HEK293T (cell line): ENCODE results near the gene PCSK2.

Source experiments
- CTCF ChIA-PET: fragments of 350-600 bp; formaldehyde crosslinking; extraction: SDS; loops from one replicate; lab custom pipeline; 2021; ENCODE audit warnings: antibody characterized with exemption, inconsistent platforms; lab: Yijun Ruan, JAX
- POLR2A ChIA-PET: fragments of 350-600 bp; formaldehyde crosslinking; extraction: SDS; loops from one replicate; lab custom pipeline; 2020; ENCODE audit warnings: antibody characterized with exemption, inconsistent platforms; lab: Yijun Ruan, JAX
- DNase-seq: peaks from one replicate; pipeline ENCODE4 v3.0.0; 2012; ENCODE audit warnings: mixed read lengths; ENCODE audit errors: extremely low spot score
- ARNT ChIP-seq: fragments of 450-650 bp; IDR thresholded peaks from 2 replicates; pipeline ENCODE4 v1.6.1; 2017; ENCODE audit warnings: mild to moderate bottlenecking
- BHLHE40 ChIP-seq: fragments of 450-650 bp; IDR thresholded peaks from 2 replicates; pipeline ENCODE4 v1.6.1; 2016; ENCODE audit warnings: mild to moderate bottlenecking, moderate library complexity, borderline replicate concordance
- CTBP1 ChIP-seq: fragments of 450-650 bp; IDR thresholded peaks from 2 replicates; pipeline ENCODE4 v1.6.1; 2016; ENCODE audit warnings: borderline replicate concordance
- ELF4 ChIP-seq: fragments of 450-650 bp; IDR thresholded peaks from 2 replicates; pipeline ENCODE4 v1.6.1; 2017; ENCODE audit warnings: antibody characterized with exemption
- FOXA1 ChIP-seq: fragments of 450-650 bp; IDR thresholded peaks from 2 replicates; pipeline ENCODE4 v1.6.1; 2016; ENCODE audit warnings: mild to moderate bottlenecking
- FOXK2 ChIP-seq: fragments of 450-650 bp; IDR thresholded peaks from 2 replicates; pipeline ENCODE4 v1.6.1; 2016; ENCODE audit warnings: mild to moderate bottlenecking
- FOXM1 ChIP-seq: fragments of 450-650 bp; IDR thresholded peaks from 2 replicates; pipeline ENCODE4 v1.6.1; 2017; ENCODE audit warnings: mild to moderate bottlenecking, borderline replicate concordance
- HDGF ChIP-seq: fragments of 450-650 bp; IDR thresholded peaks from 2 replicates; pipeline ENCODE4 v1.6.1; 2017; ENCODE audit warnings: antibody characterized with exemption, borderline replicate concordance
- L3MBTL2 ChIP-seq: fragments of 450-650 bp; conservative IDR thresholded peaks from 2 replicates; pipeline ENCODE4 v1.6.1; 2016; ENCODE audit warnings: mild to moderate bottlenecking
- LEF1 ChIP-seq: fragments of 450-650 bp; IDR thresholded peaks from 2 replicates; pipeline ENCODE4 v1.6.1; 2017; ENCODE audit warnings: mild to moderate bottlenecking, borderline replicate concordance
- NFRKB ChIP-seq: fragments of 450-650 bp; IDR thresholded peaks from 2 replicates; pipeline ENCODE4 v1.6.1; 2016; ENCODE audit warnings: mild to moderate bottlenecking, moderate library complexity
- SP1 ChIP-seq: fragments of 450-650 bp; IDR thresholded peaks from 2 replicates; pipeline ENCODE4 v1.6.1; 2017
- SUZ12 ChIP-seq: fragments of 450-650 bp; IDR thresholded peaks from 2 replicates; pipeline ENCODE4 v1.6.1; 2016; ENCODE audit warnings: mild to moderate bottlenecking
- TARDBP ChIP-seq: fragments of 450-650 bp; IDR thresholded peaks from 2 replicates; pipeline ENCODE4 v1.6.1; 2016
- ZNF384 ChIP-seq: fragments of 450-650 bp; IDR thresholded peaks from 2 replicates; pipeline ENCODE4 v1.6.1; 2016
- TF ChIP-seq, protein P1 (sequence below): fragments of 450-650 bp; IDR thresholded peaks from 2 replicates; pipeline ENCODE4 v1.6.1; 2016

The PCSK2 gene

DNA sequence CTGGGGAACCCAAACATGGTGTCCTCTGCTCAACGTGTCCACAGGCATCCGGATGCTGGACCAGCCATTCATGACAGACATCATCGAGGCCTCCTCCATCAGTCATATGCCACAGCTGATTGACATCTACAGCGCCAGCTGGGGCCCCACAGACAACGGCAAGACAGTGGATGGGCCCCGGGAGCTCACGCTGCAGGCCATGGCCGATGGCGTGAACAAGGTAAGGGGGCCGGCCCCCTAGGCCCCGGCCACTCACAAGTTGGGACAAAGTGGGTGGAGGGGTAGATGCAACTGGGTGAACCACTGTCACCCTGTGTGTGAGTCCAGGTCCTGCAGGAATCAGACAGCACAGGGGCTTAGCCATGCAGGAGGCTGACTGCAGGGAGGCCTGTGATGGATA is 209.8 kb downstream of the PCSK2 start:
- DNase-seq = no peak
- CTCF ChIA-PET = interaction anchor here (1.2 kb wide), 1 partner anchor 633 kb away, joined by 3 read pairs; no protein-coding TSS in a partner anchor
- TF ChIP-seq CTBP1 (no peak), FOXM1 (no peak), ZNF384 (no peak), HDGF (no peak), L3MBTL2 (no peak), NFRKB (no peak), BHLHE40 (no peak), ELF4 (no peak)
- POLR2A ChIA-PET = no interaction called here

DNA sequence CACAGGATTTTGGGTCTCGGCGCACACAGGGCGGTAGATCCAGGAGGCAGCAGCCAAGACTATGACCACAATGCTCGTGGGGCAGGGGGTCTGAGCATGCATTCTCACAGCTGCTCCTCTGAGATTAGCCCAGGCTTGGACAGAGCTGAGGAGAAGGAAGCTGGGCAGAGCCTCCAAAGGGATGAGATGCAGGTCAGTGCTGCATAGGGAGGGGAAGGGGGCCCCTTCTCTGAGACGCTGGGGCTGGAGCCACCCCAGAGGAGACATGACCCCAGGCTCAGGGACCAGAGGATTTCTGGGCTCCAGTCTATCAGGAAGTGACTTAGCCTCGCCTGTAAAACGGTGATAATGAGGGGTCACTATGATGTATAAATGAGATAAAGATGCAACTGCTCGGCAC is 210.4 kb downstream of the PCSK2 start:
- POLR2A ChIA-PET = no interaction called here
- DNase-seq = no peak
- TF ChIP-seq NFRKB = no peak
- TF ChIP-seq ELF4 = no peak
- TF ChIP-seq, protein P1, sequence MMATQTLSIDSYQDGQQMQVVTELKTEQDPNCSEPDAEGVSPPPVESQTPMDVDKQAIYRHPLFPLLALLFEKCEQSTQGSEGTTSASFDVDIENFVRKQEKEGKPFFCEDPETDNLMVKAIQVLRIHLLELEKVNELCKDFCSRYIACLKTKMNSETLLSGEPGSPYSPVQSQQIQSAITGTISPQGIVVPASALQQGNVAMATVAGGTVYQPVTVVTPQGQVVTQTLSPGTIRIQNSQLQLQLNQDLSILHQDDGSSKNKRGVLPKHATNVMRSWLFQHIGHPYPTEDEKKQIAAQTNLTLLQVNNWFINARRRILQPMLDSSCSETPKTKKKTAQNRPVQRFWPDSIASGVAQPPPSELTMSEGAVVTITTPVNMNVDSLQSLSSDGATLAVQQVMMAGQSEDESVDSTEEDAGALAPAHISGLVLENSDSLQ = no peak
- TF ChIP-seq SP1 = no peak
- TF ChIP-seq L3MBTL2 = no peak
- TF ChIP-seq TARDBP = no peak
- no peak for TF ChIP-seq SUZ12
- no peak for TF ChIP-seq FOXK2
- no peak for TF ChIP-seq LEF1
- no peak for TF ChIP-seq ZNF384
- TF ChIP-seq FOXA1 = no peak
- no peak for TF ChIP-seq FOXM1
- no peak for TF ChIP-seq HDGF
- TF ChIP-seq CTBP1 = no peak
- TF ChIP-seq BHLHE40 = no peak
- no peak for TF ChIP-seq ARNT
- CTCF ChIA-PET = interaction anchor here (1.2 kb wide), 1 partner anchor 633 kb away, joined by 3 read pairs; no protein-coding TSS in a partner anchor

DNA sequence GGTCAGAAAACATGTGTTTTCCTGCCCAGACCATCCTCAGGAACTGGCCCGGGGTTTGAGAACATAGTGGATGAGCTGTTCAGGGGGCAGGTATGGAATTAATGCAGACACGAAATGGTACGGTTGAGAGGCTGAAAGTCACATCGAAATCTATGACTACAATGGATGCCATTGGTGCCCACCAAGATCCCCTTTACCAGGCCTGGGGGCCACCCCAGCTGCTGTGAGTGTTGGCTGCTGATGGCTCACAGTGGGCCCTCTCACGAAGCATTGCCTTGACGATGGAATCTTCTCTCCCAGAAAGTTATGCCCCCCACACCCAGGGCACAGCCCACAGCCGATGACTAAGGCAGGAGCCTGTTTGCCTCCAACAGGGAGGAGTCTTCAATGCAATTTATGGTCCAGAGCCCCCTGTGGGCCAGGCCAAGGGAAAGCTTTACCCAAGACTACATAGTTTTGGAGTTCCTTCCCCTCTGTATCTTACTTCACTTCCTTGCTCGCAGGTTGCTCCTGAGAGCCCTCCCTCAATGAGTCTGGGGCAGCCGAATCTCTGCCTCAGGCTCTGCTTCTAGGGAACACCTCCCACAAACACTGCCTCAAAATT is 211.7 kb downstream of the PCSK2 start:
- CTCF ChIA-PET = no interaction called here
- TF ChIP-seq FOXM1 (no peak), FOXK2 (no peak), ZNF384 (no peak), L3MBTL2 (no peak), FOXA1 (no peak), TARDBP (no peak), ELF4 (no peak), LEF1 (no peak), HDGF (no peak), BHLHE40 (no peak), NFRKB (no peak), ARNT (no peak), SUZ12 (no peak), CTBP1 (no peak), SP1 (no peak)
- TF ChIP-seq, protein P1 = no peak
- POLR2A ChIA-PET = no interaction called here
- no peak for DNase-seq

DNA sequence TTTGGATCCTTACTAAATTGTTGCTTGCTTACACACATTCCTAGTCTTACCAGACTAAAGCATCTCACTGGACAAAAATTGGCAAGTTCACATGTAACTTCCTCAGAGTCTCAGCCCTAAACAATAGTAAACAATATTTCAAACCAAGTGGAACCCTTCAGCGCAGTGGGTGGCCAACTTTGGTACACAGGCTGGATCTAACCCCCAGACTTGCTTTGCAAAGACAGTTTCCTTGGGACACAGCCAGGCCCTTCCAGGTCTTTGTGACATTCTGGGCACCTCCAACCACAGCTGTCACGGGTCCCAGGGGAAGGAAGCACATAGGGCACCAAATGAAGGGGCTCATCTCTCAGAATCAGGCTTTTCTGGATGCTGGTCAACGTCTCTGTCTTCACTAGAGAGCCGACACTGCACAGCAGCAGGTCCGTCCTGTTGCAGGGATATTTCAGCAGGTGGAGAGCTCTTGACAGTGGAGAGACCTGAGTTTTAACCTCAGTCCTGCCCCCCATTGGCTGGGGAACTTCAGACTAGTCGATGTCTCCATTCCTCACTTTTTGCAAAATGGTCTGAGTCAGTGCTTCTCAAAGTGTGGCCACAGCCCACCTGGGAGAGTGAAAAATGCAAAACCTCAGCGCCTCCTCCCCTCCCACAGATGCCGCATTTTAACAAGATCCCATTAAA is 212.9 kb downstream of the PCSK2 start:
- ChIA-PET CTCF (no interaction called here), POLR2A (no interaction called here)
- TF ChIP-seq BHLHE40 = no peak
- no peak for TF ChIP-seq FOXM1
- no peak for TF ChIP-seq SP1
- TF ChIP-seq, protein P1 = no peak
- no peak for TF ChIP-seq L3MBTL2
- DNase-seq = no peak

DNA sequence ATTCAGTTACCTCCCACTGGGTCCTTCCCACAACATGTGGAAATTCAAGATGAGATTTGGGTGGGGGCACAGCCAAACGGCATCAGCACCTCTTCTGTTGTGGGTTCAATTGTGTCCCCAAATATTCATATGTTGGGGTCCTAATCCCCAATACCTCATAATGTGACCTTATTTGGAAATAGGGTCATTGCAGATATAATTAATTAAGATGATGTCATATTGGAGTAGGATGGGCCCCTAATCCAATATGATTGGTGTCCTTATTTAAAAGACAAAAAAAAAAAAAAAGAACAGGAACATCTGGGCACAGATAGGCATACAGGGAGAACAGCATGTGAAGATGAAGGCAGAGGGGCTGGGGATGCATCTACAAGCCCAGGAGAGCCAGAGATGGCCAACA is 214.9 kb downstream of the PCSK2 start:
- no peak for DNase-seq
- ChIA-PET POLR2A (no interaction called here), CTCF (no interaction called here)
- no peak for TF ChIP-seq ZNF384
- no peak for TF ChIP-seq CTBP1
- TF ChIP-seq SUZ12 = no peak
- no peak for TF ChIP-seq NFRKB
- TF ChIP-seq TARDBP = no peak
- no peak for TF ChIP-seq ELF4
- no peak for TF ChIP-seq FOXA1
- no peak for TF ChIP-seq BHLHE40
- no peak for TF ChIP-seq HDGF
- TF ChIP-seq FOXM1 = no peak
- TF ChIP-seq ARNT = no peak
- TF ChIP-seq, protein P1 = no peak
- TF ChIP-seq SP1 = no peak
- TF ChIP-seq FOXK2 = no peak
- TF ChIP-seq LEF1 = no peak
